ENCODE results near the gene SCO2. TPM values are rescaled to one million over a fixed set of nuclear protein-coding genes. Genes with fewer than 3 reads are reported as not detected.
"Not testable (repeated sequence)": the region's sequence is repeated elsewhere in the genome, so short reads cannot be mapped to it uniquely, and the experiment has no call there.

The SCO2 gene
- total RNA-seq, 1 donor from 2014 or later: 14.8 TPM

DNA sequence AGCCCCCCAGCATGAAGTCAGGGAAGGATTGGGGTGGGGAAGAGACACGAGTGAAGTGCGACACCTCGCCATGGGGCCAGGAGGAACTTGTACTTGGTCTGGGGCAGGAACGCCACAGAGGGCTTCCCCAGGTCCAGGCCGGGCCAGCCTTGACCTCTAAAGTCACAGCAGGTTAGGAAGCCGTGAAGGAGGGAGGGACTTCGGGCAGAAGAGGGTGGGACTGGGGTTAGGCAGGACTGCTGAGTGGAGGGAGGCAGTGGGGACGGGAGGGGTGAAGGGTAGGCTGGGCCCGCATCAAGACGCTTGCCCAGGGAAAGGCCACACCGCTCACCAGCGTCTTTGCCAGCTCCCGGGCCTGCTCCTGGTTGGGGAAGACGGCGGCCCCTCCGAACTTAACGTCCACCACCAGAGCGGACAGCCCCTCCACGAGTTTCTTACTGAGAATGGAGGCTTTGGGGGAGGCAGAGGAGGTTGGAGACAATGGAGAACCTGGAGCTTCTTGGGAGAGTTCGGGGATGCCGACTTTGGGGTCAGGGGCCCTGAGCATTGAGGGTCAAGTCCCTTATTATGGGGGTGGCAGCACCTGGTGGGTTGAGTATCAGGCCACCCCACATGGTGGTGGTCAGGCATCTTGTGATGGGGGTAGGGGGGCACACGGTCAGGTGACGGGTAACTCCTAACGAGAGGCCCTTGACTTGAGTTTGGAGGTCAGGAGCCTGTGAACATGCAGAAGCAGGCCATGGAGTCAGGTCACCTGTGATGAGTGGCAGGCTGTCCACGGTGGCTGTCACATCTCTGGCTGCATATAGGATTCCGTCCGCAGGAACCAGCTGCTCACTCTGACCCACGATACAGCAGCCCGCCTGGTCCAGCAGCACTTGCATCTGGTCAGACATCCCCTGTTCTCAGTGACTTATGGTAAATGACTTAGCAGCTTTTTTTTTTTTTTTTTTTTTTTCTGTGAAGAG lies 1.7 kb upstream of the SCO2 start:
- no peaks in the 10 kb centered on the region for H3K27me3 Mint-ChIP-seq (ENCODE audit: insufficient read depth)
- H3K4me1 Mint-ChIP-seq (ENCODE audit: low read depth): peaks cover 34% of the 10 kb centered on the region
- no peak for DNase-seq (ENCODE audit: low spot score)
- no peaks in the 10 kb centered on the region for H3K9me3 Mint-ChIP-seq
- H3K4me3 Mint-ChIP-seq: peak overlapping the region; percentile 83
- peak overlapping the region; percentile 86 for H3K27ac Mint-ChIP-seq
- intact Hi-C loops (cut with micrococcal nuclease): loop anchor here (1.0 kb wide), 1 partner anchor 12 kb away; no protein-coding TSS in a partner anchor
- peaks cover 9% of the 10 kb centered on the region for H3K36me3 Mint-ChIP-seq (ENCODE audit: low read depth)

DNA sequence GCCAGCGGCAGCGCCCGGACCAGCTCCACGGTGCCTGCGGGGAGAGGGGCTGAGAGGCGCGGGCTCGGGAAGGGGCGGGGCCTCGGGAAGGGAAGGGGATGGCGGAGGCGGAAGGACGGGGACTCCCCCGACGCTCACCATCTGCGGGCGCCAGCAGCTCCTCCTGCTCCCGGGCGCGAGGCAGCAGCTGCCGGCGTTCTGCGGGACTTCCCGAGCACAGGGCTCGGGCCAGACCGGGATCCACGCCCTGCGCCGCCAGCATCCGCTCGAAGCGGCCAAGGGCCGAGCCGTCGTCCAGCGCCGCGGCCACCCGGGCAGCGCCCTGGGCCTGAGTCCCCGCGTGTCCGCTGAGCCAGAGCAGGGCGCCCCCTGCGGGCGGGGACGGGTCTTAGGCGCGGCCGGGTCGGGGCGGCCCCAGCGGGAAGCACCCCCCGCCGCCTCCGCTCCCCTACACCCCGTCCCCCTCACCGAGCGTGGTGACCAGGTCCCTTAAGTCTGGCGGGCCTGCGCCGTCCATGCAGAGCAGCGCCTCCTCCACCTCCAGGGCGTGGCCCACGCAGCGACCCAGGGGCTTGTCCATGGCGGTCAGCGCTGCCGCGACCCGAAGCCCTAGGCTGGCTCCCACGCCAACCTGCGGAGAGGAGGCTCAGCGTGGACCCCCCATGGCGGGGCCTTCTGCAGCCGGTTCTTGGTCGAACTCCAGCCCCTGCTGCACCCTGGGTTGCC lies 873 bp upstream of the SCO2 start:
- DNase-seq (ENCODE audit: low spot score): peak; percentile 85
- H3K27ac Mint-ChIP-seq: peak overlapping the region; percentile 86
- H3K9me3 Mint-ChIP-seq: no peaks in the 10 kb centered on the region
- intact Hi-C loops (cut with micrococcal nuclease): loop anchor here (1.0 kb wide), 1 partner anchor 13 kb away; no protein-coding TSS in a partner anchor
- peaks cover 34% of the 10 kb centered on the region for H3K4me1 Mint-ChIP-seq (ENCODE audit: low read depth)
- peak overlapping the region; percentile 83 for H3K4me3 Mint-ChIP-seq
- H3K36me3 Mint-ChIP-seq (ENCODE audit: low read depth): peaks cover 9% of the 10 kb centered on the region
- no peaks in the 10 kb centered on the region for H3K27me3 Mint-ChIP-seq (ENCODE audit: insufficient read depth)

DNA sequence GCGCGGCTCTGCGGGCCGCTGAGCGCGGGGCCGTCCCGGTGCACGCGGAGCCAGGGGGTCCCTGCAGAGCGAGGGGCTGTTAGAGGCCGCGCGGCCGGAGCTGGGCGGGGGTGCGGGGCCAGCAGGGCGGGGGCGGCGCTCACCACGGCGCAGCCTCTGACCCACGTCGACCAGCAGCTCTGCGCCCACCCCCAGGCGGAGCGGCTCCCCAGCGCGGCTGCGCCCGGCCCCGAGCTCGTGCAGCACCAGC lies 385 bp upstream of the SCO2 start:
- H3K4me1 Mint-ChIP-seq (ENCODE audit: low read depth): peaks cover 34% of the 10 kb centered on the region
- H3K27me3 Mint-ChIP-seq (ENCODE audit: insufficient read depth): no peaks in the 10 kb centered on the region
- H3K9me3 Mint-ChIP-seq: no peaks in the 10 kb centered on the region
- intact Hi-C loops (cut with micrococcal nuclease): loop anchor here (1.0 kb wide), 5 partner anchors 14 to 96 kb away; partner anchors contain the start of genes CHKB, NCAPH2 and SBF1
- H3K4me3 Mint-ChIP-seq: peak overlapping the region; percentile 94
- peaks cover 11% of the 10 kb centered on the region for H3K36me3 Mint-ChIP-seq (ENCODE audit: low read depth)
- H3K27ac Mint-ChIP-seq: peak overlapping the region; percentile 72
- no peak for DNase-seq (ENCODE audit: low spot score)

DNA sequence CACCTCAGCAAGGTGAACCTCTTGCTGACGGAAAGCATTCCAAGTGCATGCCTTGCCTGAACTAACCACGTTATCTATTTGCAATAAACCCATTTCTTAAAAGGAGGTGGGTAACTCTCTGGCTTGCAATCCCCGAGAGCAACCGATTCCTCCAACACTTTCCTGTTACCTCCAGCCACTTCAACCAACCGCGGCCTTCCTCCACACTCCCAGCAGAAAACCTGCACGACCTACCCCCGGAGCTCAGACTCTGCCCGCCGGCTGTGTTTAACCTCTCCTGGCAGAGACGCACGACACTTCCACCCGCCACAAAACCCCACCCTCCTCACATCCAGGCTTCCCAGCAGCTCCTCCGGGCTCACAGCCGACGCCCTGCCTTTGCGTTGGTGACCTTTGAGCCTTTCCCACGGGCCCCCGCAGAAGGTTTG lies 708 bp downstream of the SCO2 start:
- DNase-seq (ENCODE audit: low spot score): no peak
- Mint-ChIP-seq H3K27ac (peak overlapping the region; percentile 88), H3K9me3 (no peaks in the 10 kb centered on the region), H3K4me1 (ENCODE audit: low read depth) (peaks cover 34% of the 10 kb centered on the region), H3K4me3 (peak overlapping the region; percentile 94), H3K36me3 (ENCODE audit: low read depth) (peaks cover 11% of the 10 kb centered on the region), H3K27me3 (ENCODE audit: insufficient read depth) (no peaks in the 10 kb centered on the region)
- intact Hi-C loops (cut with micrococcal nuclease): loop anchor here (1.0 kb wide), 4 partner anchors 16 to 97 kb away; partner anchors contain the start of genes CHKB, NCAPH2 and SBF1

DNA sequence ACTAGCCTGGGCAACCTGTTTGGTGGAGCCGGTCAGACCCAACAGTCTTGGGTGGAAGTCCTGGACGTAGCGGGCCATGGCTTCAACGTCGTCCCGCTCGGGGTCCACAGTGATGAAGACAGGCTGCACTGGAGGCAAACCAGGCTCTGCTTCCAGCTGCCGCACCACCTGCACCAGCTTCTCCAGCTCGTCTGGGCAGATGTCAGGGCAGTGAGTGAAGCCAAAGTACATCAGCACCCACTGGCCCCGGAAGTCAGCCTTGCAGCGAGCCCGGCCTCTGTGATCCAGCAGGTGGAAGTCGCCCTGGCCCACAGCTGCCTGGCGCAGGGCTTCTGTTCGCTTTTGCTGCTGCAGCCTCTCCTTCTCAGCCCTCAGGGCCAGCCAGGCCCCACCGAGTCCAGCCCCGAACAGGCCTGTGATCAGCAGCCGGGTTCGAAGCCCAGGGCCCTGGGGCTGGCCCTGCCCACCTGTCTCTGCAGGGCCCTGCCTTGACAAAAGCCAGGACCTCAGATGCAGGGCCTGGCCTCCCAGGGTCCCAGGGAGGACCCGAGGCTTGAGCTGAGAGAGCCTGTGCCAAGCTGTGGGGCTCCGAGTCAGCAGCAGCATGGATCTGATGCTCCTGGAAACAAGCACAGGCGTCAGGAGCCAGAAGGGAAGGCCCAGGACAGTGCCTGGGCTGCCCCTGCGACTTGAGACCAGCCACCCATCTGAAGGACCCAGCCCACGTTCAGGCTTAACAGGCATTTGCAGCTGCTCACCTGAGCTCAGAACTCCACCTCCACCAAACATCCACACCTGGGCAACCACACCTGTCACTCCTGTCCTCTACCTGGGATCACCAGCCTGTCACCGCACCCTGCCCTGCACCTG lies 1.4 kb downstream of the SCO2 start:
- Mint-ChIP-seq H3K27ac (peak overlapping the region; percentile 88), H3K4me3 (peak overlapping the region; percentile 94), H3K36me3 (ENCODE audit: low read depth) (peaks cover 15% of the 10 kb centered on the region), H3K27me3 (ENCODE audit: insufficient read depth) (no peaks in the 10 kb centered on the region), H3K4me1 (ENCODE audit: low read depth) (peaks cover 34% of the 10 kb centered on the region), H3K9me3 (no peaks in the 10 kb centered on the region)
- intact Hi-C loops (cut with micrococcal nuclease): no loop called here
- DNase-seq (ENCODE audit: low spot score): no peak

DNA sequence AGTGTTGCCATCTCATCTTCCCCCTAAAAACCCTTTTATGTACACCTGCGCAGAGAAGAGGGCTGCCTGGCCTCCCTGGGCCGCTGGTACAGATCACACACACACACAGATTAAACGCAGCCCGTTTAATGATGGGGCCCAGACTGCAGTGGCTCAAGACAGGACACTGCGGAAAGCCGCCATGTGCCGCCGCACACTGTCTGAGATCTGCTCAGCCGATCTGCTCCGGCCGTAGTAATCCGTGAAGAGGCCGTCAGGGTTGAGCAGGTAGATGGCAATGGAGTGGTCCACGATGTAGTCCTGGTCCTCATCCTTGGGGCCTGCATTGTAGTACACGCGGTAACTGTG lies 2.0 kb downstream of the SCO2 start:
- DNase-seq (ENCODE audit: low spot score): no peak
- peaks cover 15% of the 10 kb centered on the region for H3K36me3 Mint-ChIP-seq (ENCODE audit: low read depth)
- H3K27me3 Mint-ChIP-seq (ENCODE audit: insufficient read depth): no peaks in the 10 kb centered on the region
- H3K4me1 Mint-ChIP-seq (ENCODE audit: low read depth): peaks cover 29% of the 10 kb centered on the region
- no peak overlapping the region for H3K27ac Mint-ChIP-seq
- peak overlapping the region; percentile 45 for H3K4me3 Mint-ChIP-seq
- intact Hi-C loops (cut with micrococcal nuclease): no loop called here
- H3K9me3 Mint-ChIP-seq: no peaks in the 10 kb centered on the region

DNA sequence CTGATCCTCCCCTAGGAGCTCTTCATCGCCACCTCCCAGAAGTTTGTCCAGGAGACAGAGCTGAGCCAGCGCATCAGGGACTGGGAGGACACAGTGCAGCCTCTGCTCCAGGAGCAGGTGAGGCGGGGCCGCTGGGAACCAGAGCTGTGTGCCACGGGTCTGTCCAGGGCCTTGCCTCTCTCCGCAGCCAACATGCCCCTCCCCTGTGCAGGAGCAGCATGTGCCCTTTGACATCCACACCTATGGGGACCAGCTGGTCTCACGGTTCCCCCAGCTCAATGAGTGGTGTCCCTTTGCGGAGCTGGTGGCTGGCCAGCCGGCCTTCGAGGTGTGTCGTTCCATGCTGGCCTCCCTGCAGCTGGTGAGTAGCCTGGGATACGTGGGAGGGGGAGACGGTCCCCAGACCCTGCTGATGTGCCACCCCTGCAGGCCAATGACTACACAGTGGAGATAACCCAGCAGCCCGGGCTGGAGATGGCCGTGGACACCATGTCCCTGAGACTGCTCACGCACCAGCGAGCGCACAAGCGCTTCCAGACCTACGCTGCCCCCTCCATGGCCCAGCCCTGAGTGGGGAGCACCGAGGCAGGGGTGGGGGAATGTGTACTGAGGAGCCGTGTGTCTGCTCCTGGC lies 2.5 kb downstream of the SCO2 start:
- intact Hi-C loops (cut with micrococcal nuclease): no loop called here
- Mint-ChIP-seq H3K9me3 (no peaks in the 10 kb centered on the region), H3K4me1 (ENCODE audit: low read depth) (peaks cover 24% of the 10 kb centered on the region), H3K27ac (no peak overlapping the region), H3K27me3 (ENCODE audit: insufficient read depth) (no peaks in the 10 kb centered on the region), H3K36me3 (ENCODE audit: low read depth) (peaks cover 15% of the 10 kb centered on the region), H3K4me3 (peak overlapping the region; percentile 45)
- DNase-seq (ENCODE audit: low spot score): no peak

DNA sequence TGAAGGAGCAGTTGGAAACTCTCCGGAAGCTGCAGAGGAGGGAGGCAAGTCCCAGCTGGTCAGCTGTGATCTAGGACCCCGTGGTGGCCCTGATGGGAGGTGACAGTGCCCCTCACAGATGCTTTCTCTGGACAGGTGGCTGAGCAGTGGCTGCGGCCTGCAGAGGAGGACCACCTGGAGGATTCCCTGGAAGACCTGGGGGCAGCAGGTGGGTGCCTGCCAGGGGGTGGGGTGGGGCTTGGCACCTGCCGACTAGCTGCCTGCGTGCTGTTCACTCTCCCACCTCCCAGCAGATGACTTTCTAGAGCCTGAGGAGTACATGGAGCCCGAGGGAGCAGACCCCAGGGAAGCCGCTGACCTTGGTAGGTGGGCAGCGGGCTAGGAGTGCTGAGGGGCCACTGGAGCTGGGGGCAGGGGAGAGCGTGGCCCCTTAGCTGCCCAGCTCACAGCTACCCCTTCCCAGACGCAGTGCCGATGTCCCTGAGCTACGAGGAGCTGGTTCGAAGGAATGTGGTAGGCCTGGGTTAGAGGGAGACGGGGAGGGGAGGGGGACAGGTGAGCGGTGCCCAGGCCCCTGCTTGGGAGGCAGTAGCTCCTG lies 3.1 kb downstream of the SCO2 start:
- intact Hi-C loops (cut with micrococcal nuclease): no loop called here

DNA sequence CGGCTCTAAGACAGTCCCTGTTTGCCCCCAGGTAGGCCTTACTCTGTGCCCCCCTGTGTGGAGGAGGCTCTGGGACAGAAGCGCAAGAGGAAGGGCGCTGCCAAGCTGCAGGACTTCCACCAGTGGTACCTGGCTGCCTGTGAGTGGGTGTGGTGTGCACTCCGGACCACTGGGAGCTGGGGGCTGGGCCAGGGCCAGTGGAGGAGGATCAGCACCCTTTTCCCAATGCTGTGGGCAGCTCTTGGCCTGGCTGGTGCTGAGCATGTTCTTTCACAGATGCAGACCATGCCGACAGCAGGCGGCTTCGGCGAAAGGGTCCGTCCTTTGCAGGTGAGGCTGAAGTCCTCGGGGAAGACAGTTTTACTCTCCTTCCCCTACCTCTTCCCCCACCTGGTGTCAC lies 3.7 kb downstream of the SCO2 start:
- intact Hi-C loops (cut with micrococcal nuclease): no loop called here
- Mint-ChIP-seq H3K4me3 (no peak overlapping the region), H3K4me1 (ENCODE audit: low read depth) (peaks cover 13% of the 10 kb centered on the region), H3K36me3 (ENCODE audit: low read depth) (peaks cover 18% of the 10 kb centered on the region), H3K9me3 (no peaks in the 10 kb centered on the region), H3K27me3 (ENCODE audit: insufficient read depth) (no peaks in the 10 kb centered on the region), H3K27ac (no peak overlapping the region)
- DNase-seq (ENCODE audit: low spot score): no peak

More for the DNA sequence above, 3.1 kb downstream of the SCO2 start:
- H3K4me3 Mint-ChIP-seq: peak overlapping the region; percentile 39
- peaks cover 18% of the 10 kb centered on the region for H3K4me1 Mint-ChIP-seq (ENCODE audit: low read depth)
- peaks cover 15% of the 10 kb centered on the region for H3K36me3 Mint-ChIP-seq (ENCODE audit: low read depth)
- no peak for DNase-seq (ENCODE audit: low spot score)
- no peaks in the 10 kb centered on the region for H3K27me3 Mint-ChIP-seq (ENCODE audit: insufficient read depth)
- no peaks in the 10 kb centered on the region for H3K9me3 Mint-ChIP-seq
- H3K27ac Mint-ChIP-seq: no peak overlapping the region

DNA sequence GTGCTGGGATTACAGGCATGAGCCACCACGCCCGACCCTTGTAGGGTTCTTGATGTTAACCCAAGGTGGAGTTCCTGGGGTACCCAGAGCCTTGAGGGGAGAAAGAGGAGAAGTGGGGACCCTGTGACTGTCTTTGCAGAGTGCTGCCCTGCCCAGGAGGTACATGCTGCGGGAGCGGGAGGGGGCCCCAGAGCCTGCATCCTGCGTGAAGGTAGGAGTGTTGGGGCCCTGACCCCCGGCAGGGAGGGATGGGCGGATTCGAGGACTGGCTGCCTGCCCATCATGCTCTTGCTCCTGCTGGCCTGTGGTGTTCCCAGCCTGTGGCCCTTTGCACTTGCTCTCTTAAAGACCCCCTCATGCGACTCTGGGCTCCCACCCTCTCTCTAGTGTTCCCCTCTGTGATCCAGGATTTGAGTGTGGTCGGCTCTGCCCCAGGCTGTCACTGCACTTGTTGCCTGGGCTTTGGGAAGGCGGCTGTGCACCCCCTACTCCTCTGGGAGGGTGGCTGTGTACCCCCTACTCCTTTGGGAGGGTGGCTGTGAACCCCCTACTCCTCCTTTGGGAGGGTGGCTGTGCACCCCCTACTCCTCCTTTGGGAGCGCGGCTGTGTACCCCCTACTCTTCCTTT lies 4.5 kb downstream of the SCO2 start:
- H3K36me3 Mint-ChIP-seq (ENCODE audit: low read depth): peaks cover 19% of the 10 kb centered on the region
- DNase-seq (ENCODE audit: low spot score): no peak
- intact Hi-C loops (cut with micrococcal nuclease): no loop called here
- H3K9me3 Mint-ChIP-seq: no peaks in the 10 kb centered on the region
- H3K4me1 Mint-ChIP-seq (ENCODE audit: low read depth): peaks cover 13% of the 10 kb centered on the region
- no peaks in the 10 kb centered on the region for H3K27me3 Mint-ChIP-seq (ENCODE audit: insufficient read depth)
- H3K4me3 Mint-ChIP-seq: no peak overlapping the region
- no peak overlapping the region for H3K27ac Mint-ChIP-seq

DNA sequence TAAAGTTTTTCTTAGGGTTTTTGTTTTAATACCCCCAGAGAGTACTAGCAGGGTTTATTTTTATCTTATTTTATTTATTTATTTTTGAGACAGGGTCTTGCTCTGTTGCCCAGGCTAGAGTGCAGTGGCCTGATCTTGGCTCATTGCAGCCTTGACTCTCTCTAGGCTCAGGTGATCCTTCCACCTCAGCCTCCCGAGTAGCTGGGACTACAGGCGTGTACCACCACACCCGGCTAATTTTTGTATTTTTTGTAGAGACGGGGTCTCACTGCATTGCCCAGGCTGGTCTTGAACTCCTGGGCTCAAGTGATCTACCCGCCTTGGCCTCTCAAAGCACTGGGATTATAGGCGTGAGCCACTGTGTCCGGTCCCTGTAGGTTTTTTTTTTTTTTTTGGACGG lies 5.2 kb downstream of the SCO2 start:
- H3K4me3 Mint-ChIP-seq; H3K9me3 Mint-ChIP-seq; H3K27ac Mint-ChIP-seq; H3K27me3 Mint-ChIP-seq (ENCODE audit: insufficient read depth); intact Hi-C loops (cut with micrococcal nuclease); DNase-seq (ENCODE audit: low spot score): not testable (repeated sequence)
- Mint-ChIP-seq H3K36me3 (ENCODE audit: low read depth) (peaks cover 23% of the 10 kb centered on the region), H3K4me1 (ENCODE audit: low read depth) (peaks cover 18% of the 10 kb centered on the region)
